GM12878 (cell line): ENCODE measurements around the gene TSPYL4. TPM values are rescaled to one million over a fixed set of nuclear protein-coding genes. Genes with fewer than 3 reads are reported as not detected.

ENCODE experiments used
- ATAC-seq: fragments of 200-7000 bp; cut with Tn5 transposase; 3 replicates; pipeline ENCODE4 v1.9.1; 2020; ENCODE audit warnings: mild to moderate bottlenecking, moderate library complexity
- BruUV-seq: library from RNA; stranded (reverse); fragments of 400-500 nt; replicated peaks from 2 replicates; lab custom pipeline; 2021; lab: Mats Ljungman, UMichigan
- CTCF ChIA-PET: fragments of 300-600 bp; sonication (Branson Sonifier 250); formaldehyde crosslinking; extraction: SDS; loops from one replicate; lab custom pipeline; 2021; ENCODE audit warnings: inconsistent platforms; lab: Yijun Ruan, JAX
- POLR2A ChIA-PET: fragments of 350-600 bp; formaldehyde crosslinking; extraction: SDS; loops from one replicate; lab custom pipeline; 2021; ENCODE audit warnings: inconsistent platforms; lab: Charles Lee
- RAD21 ChIA-PET: fragments of 300-600 bp; sonication (Branson Sonifier 250); formaldehyde crosslinking; loops from one replicate; lab custom pipeline; 2023; ENCODE audit warnings: antibody characterized with exemption; ENCODE audit not compliant: unreplicated experiment; lab: Charles Lee
- SMC1A ChIA-PET: fragments of 300-600 bp; sonication (Branson Sonifier 250); formaldehyde crosslinking; loops from one replicate; lab custom pipeline; 2023; ENCODE audit not compliant: unreplicated experiment, uncharacterized antibody; lab: Charles Lee
- DNase-seq: peaks from one replicate; pipeline ENCODE4 v3.0.0-alpha.2; 2011; ENCODE audit warnings: low read depth, low spot score
- FAIRE-seq: peaks from 3 replicates; lab custom pipeline; 2011; peaks lifted over from hg19 to GRCh38; lab: Jason Lieb, UNC
- H2AFZ ChIP-seq: 2 replicates; pipeline ENCODE4 v1.6.0; 2011; ENCODE audit warnings: low read depth, low read length, control low read depth; ENCODE audit not compliant: control insufficient read depth
- H3K27ac ChIP-seq: 2 replicates; pipeline ENCODE4 v1.5.1; 2011; ENCODE audit warnings: control low read depth; ENCODE audit not compliant: control insufficient read depth, insufficient read depth
- H3K27me3 ChIP-seq, 2 experiments: replicated peaks in 1 of 2; 2 replicates each; pipeline versions ENCODE4 v1.6.0 to v1.6.1; 2011; ENCODE audit warnings: low read length in 1 of 2; ENCODE audit not compliant: control insufficient read depth in 2 of 2, insufficient read depth in 2 of 2
- H3K36me3 ChIP-seq, 2 experiments: 2 replicates each; pipeline ENCODE4 v1.5.1; 2011; ENCODE audit warnings: low read length in 1 of 2; ENCODE audit not compliant: control insufficient read depth in 2 of 2, insufficient read depth in 2 of 2
- H3K4me1 ChIP-seq: 2 replicates; pipeline ENCODE4 v1.6.1; 2011; ENCODE audit warnings: mild to moderate bottlenecking, low read length, moderate library complexity, mixed read lengths; ENCODE audit not compliant: control insufficient read depth, insufficient read depth
- H3K4me2 ChIP-seq: 2 replicates; pipeline ENCODE4 v1.6.0; 2011; ENCODE audit warnings: control low read depth; ENCODE audit not compliant: control insufficient read depth, insufficient read depth
- H3K4me3 ChIP-seq: fragments of 200-600 bp; sonication (generic); 2 replicates; pipeline ENCODE4 v1.5.1; 2016
- H3K79me2 ChIP-seq: 2 replicates; pipeline ENCODE4 v1.6.0; 2011; ENCODE audit warnings: low read length; ENCODE audit not compliant: control insufficient read depth, insufficient read depth
- H3K9ac ChIP-seq: 2 replicates; pipeline ENCODE4 v1.8.0; 2011; ENCODE audit warnings: low read length, control low read depth, mixed read lengths; ENCODE audit not compliant: control insufficient read depth, insufficient read depth
- H3K9me3 ChIP-seq: replicated peaks from 3 replicates; pipeline ENCODE4 v1.5.1; 2011; ENCODE audit warnings: mild to moderate bottlenecking, low read length; ENCODE audit not compliant: control insufficient read depth, insufficient read depth
- H4K20me1 ChIP-seq: 2 replicates; pipeline ENCODE4 v1.6.0; 2011; ENCODE audit not compliant: control insufficient read depth, insufficient read depth
- FOXM1 ChIP-seq: IDR thresholded peaks from 2 replicates; pipeline ENCODE4 v1.6.1; 2012; ENCODE audit warnings: low read depth, mild to moderate bottlenecking, inconsistent platforms, low read length, moderate library complexity
- LARP7 ChIP-seq: fragments of 450-650 bp; IDR thresholded peaks from 2 replicates; pipeline ENCODE4 v1.6.1; 2017; ENCODE audit warnings: mild to moderate bottlenecking
- WGBS: methylation state at CpG from one replicate; pipeline ENCODE4 v1.1.6; 2016; ENCODE audit warnings: low lambda C conversion rate; ENCODE audit not compliant: insufficient replicate concordance, insufficient coverage; ENCODE audit errors: missing lambda C conversion rate; 5-methylcytosine and 5-hydroxymethylcytosine counted together
- in situ Hi-C: fragments of 300-500 bp; cut with MboI; formaldehyde crosslinking; loops from 9 replicates; pipeline ENCODE4 v1.14.3; 2018; ENCODE audit warnings: mixed read lengths
- intact Hi-C: fragments of 100-400 bp; cut with micrococcal nuclease; formaldehyde crosslinking; loops from one replicate; pipeline ENCODE4 v1.14.2; 2022; ENCODE audit not compliant: unreplicated experiment
- polyA plus RNA-seq, 11 experiments: library from polyadenylated mRNA; depleted of rRNA in 4 of 11; unstranded in 6 of 11; stranded (reverse) in 5 of 11; fragments of >200 nt; fragmentation: Nextera tagmentation in 4 of 11; fragmentation: Illumina TruSeq in 1 of 11; extraction: Ambion mirVana in 4 of 11; extraction: Trizol in 1 of 11; gene quantifications; 1 replicate in 1 of 11; 2 replicates in 10 of 11; pipeline versions ENCODE4 v1.2.1 to v1.2.3, GENCODE V29; 2011 to 2016; ENCODE audit warnings: inconsistent platforms in 2 of 11, missing spikeins in 2 of 11, low read depth in 1 of 11
- total RNA-seq, 4 experiments: library from RNA; depleted of rRNA in 3 of 4; stranded (reverse); fragments of >200 nt in 3 of 4; fragmentation: Illumina TruSeq in 1 of 4; extraction: Trizol in 1 of 4; gene quantifications; 2 replicates each; pipeline versions ENCODE4 v1.2.1 to v1.2.3, GENCODE V29; 2013 to 2021
- TF ChIP-seq, protein P1 (sequence below): fragments of 450-650 bp; IDR thresholded peaks from 2 replicates; pipeline ENCODE4 v1.6.1; 2017; ENCODE audit warnings: mild to moderate bottlenecking, moderate library complexity

Gene TSPYL4
- total and polyA plus RNA-seq, 10 of the 15 experiments (the other 5 are each of a cell fraction or from before 2014, with no cell fraction given), result 1.5 to 27.6 (median 20.0) TPM

DNA sequence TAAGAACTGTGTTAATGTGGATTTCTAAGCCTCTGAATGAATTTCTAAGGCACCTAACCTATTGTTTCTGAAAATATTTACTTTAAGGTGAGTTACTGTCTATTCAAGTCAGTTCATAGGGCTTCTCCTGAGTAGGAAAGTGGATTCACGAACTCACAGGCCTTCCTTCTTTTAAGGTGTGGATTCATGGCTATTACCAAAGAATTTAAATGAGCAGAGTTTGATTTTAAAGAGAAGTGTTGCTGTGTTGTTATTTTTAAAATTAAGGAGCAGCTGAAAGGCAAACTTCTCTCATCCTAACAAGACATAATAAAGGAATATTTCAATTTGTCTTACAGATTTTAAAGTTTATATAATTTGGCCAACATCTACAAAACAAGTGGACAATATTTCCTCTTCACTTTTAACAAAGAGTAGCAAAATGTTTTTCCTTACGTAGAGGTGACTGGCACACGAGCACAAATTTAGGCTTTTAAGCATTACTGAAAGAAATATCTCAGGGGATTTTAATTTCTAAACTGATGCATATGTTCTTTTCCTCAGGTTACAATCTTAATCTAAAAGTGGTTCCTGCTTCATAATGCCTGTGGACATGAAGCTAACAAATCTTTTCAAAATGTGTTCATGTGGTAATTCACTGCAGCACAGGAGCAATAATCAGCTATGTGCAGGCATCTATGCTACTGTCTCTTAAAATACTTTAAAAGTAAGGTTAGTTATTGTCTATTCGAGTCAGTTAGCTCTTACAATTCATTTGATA lies 602 bp upstream of the TSPYL4 start:
- ChIA-PET CTCF (interaction anchor here (0.6 to 3.8 kb wide), 11 partner anchors 14 to 318 kb away, joined by 3 to 37 read pairs (median 4); partner anchors contain the start of gene RWDD1), POLR2A (interaction anchor here (0.7 to 3.1 kb wide), 8 partner anchors 14 to 317 kb away, joined by 3 to 12 read pairs (median 4); partner anchors contain the start of genes RWDD1 and TSPYL1), SMC1A (interaction anchor here (0.8 to 2.7 kb wide), 4 partner anchors 15 to 143 kb away, joined by 3 to 16 read pairs (median 4); partner anchors contain the start of gene TSPYL1), RAD21 (interaction anchor here (1.1 to 2.4 kb wide), 3 partner anchors 14 to 25 kb away, joined by 4 to 11 read pairs (median 6); partner anchors contain the start of gene TSPYL1)
- Histone ChIP-seq H3K4me2 (peak overlapping the region; percentile 95), H3K4me3 (peak overlapping the region; percentile 94), H4K20me1 (no peaks in the 10 kb centered on the region), H3K27ac (peak overlapping the region; percentile 90), H3K79me2 (peaks cover 38% of the 10 kb centered on the region), H3K4me1 (peaks cover 13% of the 10 kb centered on the region), H3K9ac (peak overlapping the region; percentile 92), H2AFZ (peak overlapping the region; percentile 99), H3K36me3 (no peaks in the 10 kb centered on the region), H3K27me3 (no peaks in the 10 kb centered on the region), H3K9me3 (no peaks in the 10 kb centered on the region; the same call in 2 of the 3 replicates)
- BruUV-seq, result TSS peak; percentile 91
- in situ Hi-C loops (no loop called here), intact Hi-C loops (loop anchor here (10.0 kb wide), 1 partner anchor 240 kb away; no protein-coding TSS in a partner anchor)
- DNase-seq (no peak), FAIRE-seq (no peak), ATAC-seq (peak; percentile 16)
- TF ChIP-seq, protein P1, sequence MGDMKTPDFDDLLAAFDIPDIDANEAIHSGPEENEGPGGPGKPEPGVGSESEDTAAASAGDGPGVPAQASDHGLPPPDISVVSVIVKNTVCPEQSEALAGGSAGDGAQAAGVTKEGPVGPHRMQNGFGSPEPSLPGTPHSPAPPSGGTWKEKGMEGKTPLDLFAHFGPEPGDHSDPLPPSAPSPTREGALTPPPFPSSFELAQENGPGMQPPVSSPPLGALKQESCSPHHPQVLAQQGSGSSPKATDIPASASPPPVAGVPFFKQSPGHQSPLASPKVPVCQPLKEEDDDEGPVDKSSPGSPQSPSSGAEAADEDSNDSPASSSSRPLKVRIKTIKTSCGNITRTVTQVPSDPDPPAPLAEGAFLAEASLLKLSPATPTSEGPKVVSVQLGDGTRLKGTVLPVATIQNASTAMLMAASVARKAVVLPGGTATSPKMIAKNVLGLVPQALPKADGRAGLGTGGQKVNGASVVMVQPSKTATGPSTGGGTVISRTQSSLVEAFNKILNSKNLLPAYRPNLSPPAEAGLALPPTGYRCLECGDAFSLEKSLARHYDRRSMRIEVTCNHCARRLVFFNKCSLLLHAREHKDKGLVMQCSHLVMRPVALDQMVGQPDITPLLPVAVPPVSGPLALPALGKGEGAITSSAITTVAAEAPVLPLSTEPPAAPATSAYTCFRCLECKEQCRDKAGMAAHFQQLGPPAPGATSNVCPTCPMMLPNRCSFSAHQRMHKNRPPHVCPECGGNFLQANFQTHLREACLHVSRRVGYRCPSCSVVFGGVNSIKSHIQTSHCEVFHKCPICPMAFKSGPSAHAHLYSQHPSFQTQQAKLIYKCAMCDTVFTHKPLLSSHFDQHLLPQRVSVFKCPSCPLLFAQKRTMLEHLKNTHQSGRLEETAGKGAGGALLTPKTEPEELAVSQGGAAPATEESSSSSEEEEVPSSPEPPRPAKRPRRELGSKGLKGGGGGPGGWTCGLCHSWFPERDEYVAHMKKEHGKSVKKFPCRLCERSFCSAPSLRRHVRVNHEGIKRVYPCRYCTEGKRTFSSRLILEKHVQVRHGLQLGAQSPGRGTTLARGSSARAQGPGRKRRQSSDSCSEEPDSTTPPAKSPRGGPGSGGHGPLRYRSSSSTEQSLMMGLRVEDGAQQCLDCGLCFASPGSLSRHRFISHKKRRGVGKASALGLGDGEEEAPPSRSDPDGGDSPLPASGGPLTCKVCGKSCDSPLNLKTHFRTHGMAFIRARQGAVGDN, result 0 out of 2 replicates have a peak, but pooled peaks have one; percentile 43
- TF ChIP-seq FOXM1 (0 out of 2 replicates have a peak, but pooled peaks have one; percentile 32), LARP7 (no peak)
- WGBS, result 6% methylated on average over 4 of the region's 4 CpGs
